ENCODE data around the gene CHRNA5.
"Not testable (repeated sequence)": the region's sequence is repeated elsewhere in the genome, so short reads cannot be mapped to it uniquely, and the experiment has no call there.

CHRNA5 gene

GRCh38 chr15:78598348-78598747 lies 33.0 kb downstream of the CHRNA5 start:
- no peak overlapping the region for H3K4me3 ChIP-seq
- TF ChIP-seq CTCF (IDR thresholded peaks at IDR 0.05): no peak

GRCh38 chr15:78599189-78599588 lies 33.9 kb downstream of the CHRNA5 start:
- Histone ChIP-seq H3K4me3 (no peak overlapping the region), H3K27ac (no peak overlapping the region)
- DNase-seq (ENCODE audit: low spot score): no peak
- no peak for TF ChIP-seq CTCF (IDR thresholded peaks at IDR 0.05)

More at GRCh38 chr15:78598348-78598747, 33.0 kb downstream of the CHRNA5 start:
- no peak for DNase-seq (ENCODE audit: low spot score)
- no peak overlapping the region for H3K27ac ChIP-seq

GRCh38 chr15:78603467-78603866 lies 38.1 kb downstream of the CHRNA5 start:
- no peak overlapping the region for H3K4me3 ChIP-seq
- DNase-seq (ENCODE audit: low spot score): no peak
- TF ChIP-seq CTCF (IDR thresholded peaks at IDR 0.05): no peak
- H3K27ac ChIP-seq: no peak overlapping the region

- no peak for TF ChIP-seq CTCF (IDR thresholded peaks at IDR 0.05)
- no peak for DNase-seq (ENCODE audit: low spot score)
- Histone ChIP-seq H3K4me3 (no peak overlapping the region), H3K27ac (no peak overlapping the region)
Observed at GRCh38 chr15:78604420-78604819, 39.1 kb downstream of the CHRNA5 start.

- no peak for TF ChIP-seq CTCF (IDR thresholded peaks at IDR 0.05)
- no peak for DNase-seq (ENCODE audit: low spot score)
- Histone ChIP-seq H3K27ac (no peak overlapping the region), H3K4me3 (no peak overlapping the region)
Observed at GRCh38 chr15:78605201-78605600, 39.9 kb downstream of the CHRNA5 start.

- TF ChIP-seq CTCF (IDR thresholded peaks at IDR 0.05): no peak
- Histone ChIP-seq H3K4me3 (no peak overlapping the region), H3K27ac (no peak overlapping the region)
- DNase-seq (ENCODE audit: low spot score): no peak
Observed at GRCh38 chr15:78605680-78606079, 40.4 kb downstream of the CHRNA5 start.

- H3K27ac ChIP-seq; H3K4me3 ChIP-seq; DNase-seq (ENCODE audit: low spot score): not testable (repeated sequence)
Observed at GRCh38 chr15:78609551-78609950, 44.2 kb downstream of the CHRNA5 start.

GRCh38 chr15:78614021-78614420 lies 48.7 kb downstream of the CHRNA5 start:
- Histone ChIP-seq H3K4me3 (no peak overlapping the region), H3K27ac (no peak overlapping the region)
- TF ChIP-seq CTCF (IDR thresholded peaks at IDR 0.05): no peak
- no peak for DNase-seq (ENCODE audit: low spot score)

All from coronary artery (tissue), 2 donors.